GM12875 (cell line): Measurements from ENCODE around the gene ASB5.

Experiments used
- H3K4me3 ChIP-seq: one replicate; pipeline ENCODE4 v1.5.1; 2011; ENCODE audit warnings: low read depth, low read length, control low read depth
- CTCF ChIP-seq: IDR thresholded peaks from 2 replicates; pipeline ENCODE4 v1.5.1; 2011; ENCODE audit warnings: low read depth, mild to moderate bottlenecking, control low read depth, inconsistent platforms, low read length, moderate library complexity, borderline replicate concordance; ENCODE audit not compliant: insufficient read depth

The ASB5 gene

DNA sequence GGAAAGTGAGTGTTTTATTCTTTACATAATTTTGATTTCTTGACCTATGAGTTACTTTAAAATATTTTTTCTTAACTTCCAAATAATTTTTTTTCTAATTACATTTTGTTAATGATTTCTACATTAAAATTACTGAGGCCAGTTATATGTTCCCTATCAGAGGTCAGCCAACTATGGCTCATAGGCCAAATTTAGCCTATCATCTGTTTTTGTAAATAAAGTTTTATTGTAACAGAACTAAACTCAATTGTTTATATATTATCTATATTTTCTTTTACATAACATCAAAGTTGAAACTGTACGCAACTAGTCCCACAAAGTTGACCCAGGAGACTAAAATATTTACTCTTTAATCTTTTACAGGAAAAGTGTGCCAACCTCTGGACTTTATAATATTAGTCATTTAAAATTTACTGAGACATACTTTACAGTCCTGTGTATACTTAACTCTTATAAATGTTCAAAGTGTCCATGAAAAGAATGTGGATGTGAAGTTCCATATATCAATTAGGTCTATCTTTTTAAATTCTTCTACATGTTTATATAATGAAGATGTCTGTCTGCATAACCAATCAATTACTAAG is 26.2 kb downstream of the ASB5 start:
- TF ChIP-seq CTCF, result no peak
- H3K4me3 ChIP-seq, result no peak overlapping the region

- no peak overlapping the region for H3K4me3 ChIP-seq
- TF ChIP-seq CTCF, result no peak
These were observed 27.3 kb downstream of the ASB5 start for GRCh38 chr4:176241703-176242102.

GRCh38 chr4:176238826-176239225 is 30.2 kb downstream of the ASB5 start:
- no peak overlapping the region for H3K4me3 ChIP-seq
- no peak for TF ChIP-seq CTCF

DNA sequence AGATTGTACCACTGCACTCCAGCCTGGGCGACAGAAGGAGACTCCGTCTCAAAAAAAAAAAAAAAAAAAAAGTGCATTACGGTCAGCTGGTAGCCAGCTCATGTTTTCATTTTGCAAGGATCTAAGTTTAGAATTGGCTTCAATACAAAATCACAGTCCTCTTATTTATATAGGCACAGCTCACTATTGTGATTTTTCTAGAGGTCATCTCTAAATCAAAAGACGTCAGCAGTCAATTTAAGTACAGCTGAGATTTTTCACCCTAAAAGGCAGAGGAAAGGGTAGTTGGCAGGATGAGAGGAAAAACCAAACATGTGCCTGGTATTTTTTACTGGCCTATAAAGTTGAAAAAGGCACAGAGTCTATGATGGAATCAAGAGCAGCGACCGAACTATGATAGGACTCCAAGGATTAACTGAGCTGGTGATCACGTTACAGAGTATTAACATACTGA is 30.8 kb downstream of the ASB5 start:
- H3K4me3 ChIP-seq, result no peak overlapping the region
- TF ChIP-seq CTCF, result no peak

DNA sequence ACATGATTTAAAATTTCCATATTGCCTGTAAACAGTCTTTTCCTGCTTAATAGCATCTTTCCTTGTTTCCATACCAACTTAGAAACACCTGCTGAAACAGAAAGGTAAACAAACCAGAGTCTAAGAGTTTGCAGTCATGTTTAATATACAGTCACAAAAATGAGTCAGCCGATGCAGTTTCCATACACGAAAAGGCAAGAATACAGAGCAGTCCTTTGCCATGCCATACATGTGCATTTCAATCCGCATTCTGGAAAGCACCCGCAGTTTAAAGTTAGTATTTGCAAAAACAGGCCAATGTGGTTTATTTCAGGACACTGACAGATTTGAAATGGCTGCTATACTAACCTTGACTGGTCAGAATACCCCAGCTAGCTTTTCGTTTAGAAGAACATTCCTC is 32.1 kb downstream of the ASB5 start:
- H3K4me3 ChIP-seq, result no peak overlapping the region
- TF ChIP-seq CTCF, result no peak

DNA sequence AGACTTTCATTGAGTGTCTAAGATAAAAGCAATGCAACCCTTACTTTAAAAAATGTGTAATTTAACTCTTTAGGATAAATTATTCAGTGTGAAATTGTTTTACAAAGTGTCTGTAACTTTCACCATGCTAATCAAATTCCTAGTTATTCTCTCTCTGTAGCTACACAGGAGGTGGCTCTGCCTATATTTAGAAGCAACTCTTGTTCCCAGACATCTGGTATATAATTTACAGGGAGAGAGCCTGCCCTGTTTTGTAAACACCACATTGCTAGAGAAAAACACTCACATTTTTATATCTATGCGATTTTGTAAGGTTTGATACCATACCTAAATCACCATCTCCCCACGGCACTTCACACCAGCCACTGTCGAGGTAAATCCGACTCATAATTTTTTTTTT is 38.2 kb downstream of the ASB5 start:
- no peak overlapping the region for H3K4me3 ChIP-seq
- TF ChIP-seq CTCF, result no peak

- no peak overlapping the region for H3K4me3 ChIP-seq
- no peak for TF ChIP-seq CTCF
These were observed 39.4 kb downstream of the ASB5 start for GRCh38 chr4:176229645-176230044.
